ENCODE data around the gene CCDC92B.

CCDC92B gene

DNA sequence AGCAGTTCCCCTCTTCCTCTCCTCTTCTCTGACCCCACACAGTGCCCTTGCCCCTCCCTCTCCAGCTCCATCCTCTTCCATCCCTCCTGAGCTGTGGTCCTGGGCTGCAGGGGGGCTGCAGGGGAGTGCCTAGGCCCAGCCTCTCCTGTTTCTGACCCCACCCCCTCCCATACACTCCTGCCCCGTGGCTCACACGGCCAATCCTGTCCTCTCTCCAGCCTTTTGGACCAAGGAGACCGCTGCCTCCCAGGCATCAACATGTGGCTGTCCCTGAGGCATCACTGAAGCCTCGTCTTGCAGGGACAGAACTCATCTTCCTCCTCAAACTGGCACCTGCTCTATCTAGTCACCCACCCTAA lies 44.6 kb downstream of the CCDC92B start:
- TF ChIP-seq, protein P1, sequence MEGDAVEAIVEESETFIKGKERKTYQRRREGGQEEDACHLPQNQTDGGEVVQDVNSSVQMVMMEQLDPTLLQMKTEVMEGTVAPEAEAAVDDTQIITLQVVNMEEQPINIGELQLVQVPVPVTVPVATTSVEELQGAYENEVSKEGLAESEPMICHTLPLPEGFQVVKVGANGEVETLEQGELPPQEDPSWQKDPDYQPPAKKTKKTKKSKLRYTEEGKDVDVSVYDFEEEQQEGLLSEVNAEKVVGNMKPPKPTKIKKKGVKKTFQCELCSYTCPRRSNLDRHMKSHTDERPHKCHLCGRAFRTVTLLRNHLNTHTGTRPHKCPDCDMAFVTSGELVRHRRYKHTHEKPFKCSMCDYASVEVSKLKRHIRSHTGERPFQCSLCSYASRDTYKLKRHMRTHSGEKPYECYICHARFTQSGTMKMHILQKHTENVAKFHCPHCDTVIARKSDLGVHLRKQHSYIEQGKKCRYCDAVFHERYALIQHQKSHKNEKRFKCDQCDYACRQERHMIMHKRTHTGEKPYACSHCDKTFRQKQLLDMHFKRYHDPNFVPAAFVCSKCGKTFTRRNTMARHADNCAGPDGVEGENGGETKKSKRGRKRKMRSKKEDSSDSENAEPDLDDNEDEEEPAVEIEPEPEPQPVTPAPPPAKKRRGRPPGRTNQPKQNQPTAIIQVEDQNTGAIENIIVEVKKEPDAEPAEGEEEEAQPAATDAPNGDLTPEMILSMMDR (IDR thresholded peaks at IDR 0.05; ENCODE audit: low read depth, low read length): no peak
- DNase-seq (ENCODE audit: low read depth in 2 of 2): no peak
- H3K4me3 ChIP-seq (replicated peaks in 1 of 2; ENCODE audit: low read depth in 2 of 2, low read length in 2 of 2): no peak overlapping the region

DNA sequence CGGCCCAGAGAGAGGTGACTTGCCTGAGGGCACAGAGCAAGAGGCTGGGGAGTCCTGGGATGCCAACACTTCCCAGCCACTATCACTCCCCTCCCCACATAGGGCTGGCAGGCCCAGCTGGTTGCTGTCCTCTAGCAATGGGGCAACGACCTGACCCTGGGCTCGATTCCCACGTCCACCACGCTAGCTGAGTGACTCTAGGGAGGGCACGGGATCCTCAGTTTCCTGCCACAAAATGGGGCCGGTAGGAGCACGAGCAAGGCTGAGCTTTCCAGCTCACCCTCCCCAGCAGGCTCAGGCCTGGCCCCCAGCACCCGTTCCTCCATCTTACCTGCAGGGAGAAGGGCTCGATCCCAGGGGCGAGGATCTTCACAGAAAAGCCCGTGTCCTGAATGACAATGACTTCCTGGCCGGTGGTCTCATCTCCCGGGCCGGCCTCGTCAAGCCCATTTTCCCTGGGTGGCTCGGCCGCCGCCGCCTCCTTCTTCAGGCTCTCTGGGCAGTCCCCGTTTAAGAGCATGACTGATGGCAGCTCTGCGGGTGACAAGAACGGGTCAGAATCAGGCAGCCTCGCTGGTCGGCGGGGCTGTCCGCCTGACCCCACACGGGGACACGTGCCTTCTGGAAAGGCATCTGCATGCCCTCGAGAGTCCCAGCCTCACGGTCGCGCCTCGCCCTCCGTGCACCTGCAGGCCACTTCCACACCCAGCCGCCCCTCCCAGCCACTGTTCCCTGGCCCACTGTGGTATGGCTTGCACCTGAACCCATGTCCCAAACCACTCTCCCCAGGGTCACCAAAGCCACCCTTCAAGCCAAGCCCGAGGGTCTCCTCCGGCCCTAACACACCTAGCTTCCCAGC lies 45.2 kb downstream of the CCDC92B start:
- H3K4me3 ChIP-seq (replicated peaks in 1 of 2; ENCODE audit: low read depth in 2 of 2, low read length in 2 of 2): no peak overlapping the region
- no peak for DNase-seq (ENCODE audit: low read depth in 2 of 2)
- TF ChIP-seq, protein P1 (IDR thresholded peaks at IDR 0.05; ENCODE audit: low read depth, low read length): no peak

DNA sequence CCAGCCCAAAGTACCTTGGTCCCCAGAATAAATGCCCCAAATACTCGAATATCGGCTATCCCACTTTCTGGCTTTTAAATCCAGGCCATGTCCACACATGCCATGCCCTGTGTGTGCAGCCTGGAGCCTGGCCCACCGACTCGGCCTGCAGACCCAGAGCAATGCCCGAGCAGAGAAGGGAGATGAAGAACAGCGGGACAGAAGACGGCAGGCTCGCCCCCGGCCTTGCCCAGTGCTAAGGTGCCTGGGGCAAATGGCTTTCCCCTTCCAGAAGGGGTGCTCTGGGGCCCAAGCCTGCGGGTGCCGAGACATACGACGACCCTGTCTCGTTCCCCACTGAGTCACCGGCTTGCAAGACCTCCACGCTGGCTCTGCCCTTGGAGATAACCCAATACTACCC lies 45.8 kb downstream of the CCDC92B start:
- TF ChIP-seq, protein P1 (IDR thresholded peaks at IDR 0.05; ENCODE audit: low read depth, low read length): no peak
- H3K4me3 ChIP-seq (replicated peaks in 1 of 2; ENCODE audit: low read depth in 2 of 2, low read length in 2 of 2): no peak overlapping the region
- no peak for DNase-seq (ENCODE audit: low read depth in 2 of 2)

DNA sequence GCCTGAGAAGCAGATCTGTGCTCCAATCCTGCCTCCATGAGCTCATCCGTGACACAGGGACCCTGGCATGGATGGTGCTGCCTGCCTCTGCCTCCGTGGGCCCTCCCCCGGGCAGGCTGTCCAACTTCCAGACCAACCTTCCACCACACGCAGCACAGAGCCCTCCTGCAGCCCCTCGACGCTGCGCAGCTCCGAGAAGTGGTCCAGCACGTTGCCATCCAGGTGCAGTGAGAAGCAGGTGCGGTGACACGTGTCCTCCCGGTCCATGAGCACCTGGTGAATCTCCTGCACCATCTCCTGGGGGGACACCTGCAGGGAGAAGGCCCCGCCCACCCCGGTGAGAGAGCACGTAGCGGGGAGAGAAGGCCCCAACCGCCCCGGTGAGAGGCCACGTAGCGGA lies 46.3 kb downstream of the CCDC92B start:
- TF ChIP-seq, protein P1 (IDR thresholded peaks at IDR 0.05; ENCODE audit: low read depth, low read length): no peak
- H3K4me3 ChIP-seq (replicated peaks in 1 of 2; ENCODE audit: low read depth in 2 of 2, low read length in 2 of 2): no peak overlapping the region
- DNase-seq (ENCODE audit: low read depth in 2 of 2): no peak

DNA sequence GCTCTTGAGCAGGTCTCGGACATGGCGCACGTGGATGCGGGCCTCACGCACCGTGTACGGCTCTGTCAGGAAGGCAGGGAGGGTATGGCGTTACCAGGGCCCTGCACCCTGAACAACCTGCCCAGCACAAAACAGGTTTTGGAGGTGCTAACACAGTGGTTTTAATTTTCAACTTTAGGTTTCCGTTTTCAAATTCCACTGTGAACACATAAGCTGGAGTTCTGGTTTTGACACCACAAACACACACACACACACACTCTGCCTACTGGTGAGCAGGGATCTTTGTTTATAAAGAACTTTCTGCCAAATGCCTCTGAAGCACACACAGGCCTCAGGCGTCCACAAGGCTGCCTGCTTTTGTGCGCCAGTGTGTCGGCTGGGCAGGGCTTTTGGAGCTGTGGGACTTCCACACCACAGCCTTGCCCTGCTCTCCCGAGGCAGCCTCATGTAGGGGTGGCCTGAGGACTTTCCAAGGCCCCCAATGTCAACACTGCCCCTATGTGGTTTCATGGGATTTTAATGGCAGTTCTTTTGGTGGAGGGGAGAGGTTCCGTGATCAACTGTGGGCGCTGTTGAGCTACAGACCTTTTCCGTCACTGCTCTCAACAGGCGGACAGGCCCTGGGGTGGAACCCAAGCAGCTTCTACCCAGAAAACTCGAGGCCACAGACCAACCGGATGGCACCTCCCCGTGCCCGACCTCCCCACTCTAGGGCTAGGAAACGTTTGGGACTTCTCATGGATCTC lies 47.3 kb downstream of the CCDC92B start:
- DNase-seq (ENCODE audit: low read depth in 2 of 2): no peak
- no peak overlapping the region for H3K4me3 ChIP-seq (replicated peaks in 1 of 2; ENCODE audit: low read depth in 2 of 2, low read length in 2 of 2)
- TF ChIP-seq, protein P1 (IDR thresholded peaks at IDR 0.05; ENCODE audit: low read depth, low read length): no peak

DNA sequence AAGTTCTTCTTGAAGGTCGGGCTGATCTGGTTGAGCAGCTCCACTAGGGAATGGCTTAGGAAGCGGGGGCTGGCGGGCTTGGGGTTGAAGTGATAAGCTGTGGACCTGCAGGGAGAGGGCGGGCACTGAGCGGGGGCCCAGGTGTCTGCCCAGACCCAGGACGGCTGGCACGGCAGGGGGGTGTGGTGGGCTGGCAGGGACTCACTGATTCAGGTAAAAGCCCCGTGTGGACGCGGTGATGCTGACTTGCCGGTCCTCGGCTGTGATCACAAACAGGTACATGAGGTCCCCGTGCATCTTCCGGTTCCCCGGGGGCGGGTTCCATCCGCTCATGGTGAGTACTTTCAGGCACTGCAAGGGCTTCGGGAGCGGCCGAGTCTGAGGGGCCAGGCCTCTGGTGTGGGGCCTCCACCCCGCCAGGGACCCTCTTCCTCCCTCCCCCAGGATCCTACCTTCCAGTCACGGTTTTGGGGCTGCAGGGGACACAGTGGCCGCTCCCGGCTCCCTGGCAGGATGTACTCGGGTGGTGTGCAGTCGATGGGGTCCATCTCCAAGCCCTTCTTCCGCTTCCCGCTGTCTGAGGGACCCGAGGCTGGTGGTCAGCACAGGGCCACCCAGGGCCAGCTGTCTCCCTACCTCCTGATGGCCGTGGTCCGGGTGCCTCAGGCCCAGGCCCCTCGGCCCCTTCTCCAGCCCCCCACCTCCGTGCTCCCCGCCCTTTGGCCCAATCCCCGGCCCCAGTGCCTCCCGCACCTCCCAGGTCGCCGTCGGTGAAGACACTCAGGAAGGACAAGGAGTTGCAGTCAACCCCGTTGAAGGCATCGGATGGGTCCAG lies 48.1 kb downstream of the CCDC92B start:
- TF ChIP-seq, protein P1 (IDR thresholded peaks at IDR 0.05; ENCODE audit: low read depth, low read length): no peak
- no peak for DNase-seq (ENCODE audit: low read depth in 2 of 2)
- H3K4me3 ChIP-seq (replicated peaks in 1 of 2; ENCODE audit: low read depth in 2 of 2, low read length in 2 of 2): no peak overlapping the region

Data from cardiac fibroblast (primary cell).